ENCODE measurements around the gene INTS3. TPM values are rescaled to one million over a fixed set of nuclear protein-coding genes. Genes with fewer than 3 reads are reported as not detected.

INTS3 gene
- total and polyA plus RNA-seq, 10 of the 15 experiments (the other 5 are each of a cell fraction or from before 2014, with no cell fraction given), result 12.6 to 87.4 (median 30.8) TPM

GRCh38 chr1:153776845-153777370 is 49.1 kb downstream of the INTS3 start:
- Histone ChIP-seq H3K4me3 (no peak overlapping the region), H3K4me2 (ENCODE audit: control insufficient read depth, insufficient read depth) (no peak overlapping the region), H3K9ac (ENCODE audit: control insufficient read depth, insufficient read depth, low read length) (no peak overlapping the region), H3K79me2 (ENCODE audit: control insufficient read depth, insufficient read depth, low read length) (no peaks in the 10 kb centered on the region), H3K4me1 (ENCODE audit: control insufficient read depth, insufficient read depth, low read length) (peaks cover 3% of the 10 kb centered on the region), H3K27ac (ENCODE audit: control insufficient read depth, insufficient read depth) (no peak overlapping the region), H3K36me3 (ENCODE audit: control insufficient read depth in 2 of 2, insufficient read depth in 2 of 2, low read length in 1 of 2) (peaks cover 7 to 13% of the 10 kb centered on the region in 2 experiments), H2AFZ (ENCODE audit: control insufficient read depth, low read depth, low read length) (no peak overlapping the region), H4K20me1 (ENCODE audit: control insufficient read depth, insufficient read depth) (no peaks in the 10 kb centered on the region), H3K9me3 (replicated peaks; ENCODE audit: control insufficient read depth, insufficient read depth, low read length) (no peaks in the 10 kb centered on the region), H3K27me3 (replicated peaks in 1 of 2; ENCODE audit: control insufficient read depth in 2 of 2, insufficient read depth in 2 of 2, low read length in 1 of 2) (no peaks in the 10 kb centered on the region)
- ChIA-PET CTCF (no interaction called here), RAD21 (ENCODE audit: unreplicated experiment) (interaction anchor here (1.1 to 1.9 kb wide), 3 partner anchors 15 to 210 kb away, joined by 3 to 5 read pairs (median 4); no protein-coding TSS in a partner anchor), POLR2A (interaction anchor here (0.6 to 1.0 kb wide), 2 partner anchors 22 to 438 kb away, joined by 3 read pairs; no protein-coding TSS in a partner anchor), SMC1A (ENCODE audit: uncharacterized antibody, unreplicated experiment) (interaction anchor here (0.7 kb wide), 1 partner anchor 120 kb away, joined by 3 read pairs; no protein-coding TSS in a partner anchor)
- TF ChIP-seq CEBPB (IDR thresholded peaks at IDR 0.05; ENCODE audit: borderline replicate concordance in 1 of 2, low read depth in 2 of 2, low read length in 2 of 2), result no peak
- no peak for TF ChIP-seq MYB (IDR thresholded peaks at IDR 0.05; ENCODE audit: borderline replicate concordance, low read depth, low read length)
- TF ChIP-seq KDM1A (IDR thresholded peaks at IDR 0.05; ENCODE audit: borderline replicate concordance), result no peak
- WGBS (ENCODE audit: insufficient coverage, insufficient replicate concordance, low lambda C conversion rate, missing lambda C conversion rate), result 86% methylated on average over 10 of the region's 10 CpGs
- ATAC-seq, result no peak
- no peak for DNase-seq (ENCODE audit: low read depth, low spot score)
- in situ Hi-C loops (cut with MboI) (no loop called here), intact Hi-C loops (cut with micrococcal nuclease; ENCODE audit: unreplicated experiment) (no loop called here)
- FAIRE-seq, result no peak
- no TSS peak for BruUV-seq (replicated peaks)

DNA sequence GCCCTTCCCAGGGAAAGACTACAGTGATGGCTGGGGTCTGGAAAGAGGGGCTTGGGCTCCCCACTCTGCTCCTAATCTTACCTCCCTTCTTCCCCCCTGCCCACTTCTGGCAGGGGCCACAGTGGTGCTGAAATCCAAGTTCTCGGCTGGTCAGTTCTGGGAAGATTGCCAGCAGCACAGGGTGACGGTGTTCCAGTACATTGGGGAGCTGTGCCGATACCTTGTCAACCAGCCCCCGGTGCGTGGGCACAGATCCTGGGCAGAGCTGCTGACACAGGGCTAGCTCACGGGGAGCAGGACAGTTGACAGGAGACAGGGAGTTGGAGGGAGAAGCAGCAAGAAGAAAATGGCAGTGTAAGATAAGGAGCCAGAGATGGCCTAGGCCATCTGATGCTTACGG is 49.8 kb downstream of the INTS3 start:
- no peak overlapping the region for H3K4me3 ChIP-seq
- no peak overlapping the region for H3K9ac ChIP-seq (ENCODE audit: control insufficient read depth, insufficient read depth, low read length)
- in situ Hi-C loops (cut with MboI) (no loop called here), intact Hi-C loops (cut with micrococcal nuclease; ENCODE audit: unreplicated experiment) (no loop called here)
- ChIA-PET RAD21 (ENCODE audit: unreplicated experiment) (no interaction called here), SMC1A (ENCODE audit: uncharacterized antibody, unreplicated experiment) (no interaction called here), POLR2A (no interaction called here), CTCF (no interaction called here)
- peaks cover 2 to 9% of the 10 kb centered on the region in 2 experiments; a peak in 3 of 4 replicates for H3K36me3 ChIP-seq (ENCODE audit: control insufficient read depth in 2 of 2, insufficient read depth in 2 of 2, low read length in 1 of 2)
- no peaks in the 10 kb centered on the region for H3K27me3 ChIP-seq (replicated peaks in 1 of 2; ENCODE audit: control insufficient read depth in 2 of 2, insufficient read depth in 2 of 2, low read length in 1 of 2)
- DNase-seq (ENCODE audit: low read depth, low spot score) (no peak), FAIRE-seq (no peak), ATAC-seq (no peak)
- no TSS peak for BruUV-seq (replicated peaks)
- peaks cover 3% of the 10 kb centered on the region for H3K4me1 ChIP-seq (ENCODE audit: control insufficient read depth, insufficient read depth, low read length)
- no peak overlapping the region for H3K4me2 ChIP-seq (ENCODE audit: control insufficient read depth, insufficient read depth)
- no peak overlapping the region for H2AFZ ChIP-seq (ENCODE audit: control insufficient read depth, low read depth, low read length)
- H3K79me2 ChIP-seq (ENCODE audit: control insufficient read depth, insufficient read depth, low read length), result no peaks in the 10 kb centered on the region
- WGBS (ENCODE audit: insufficient coverage, insufficient replicate concordance, low lambda C conversion rate, missing lambda C conversion rate), result 90% methylated on average over 7 of the region's 7 CpGs
- no peaks in the 10 kb centered on the region for H3K9me3 ChIP-seq (replicated peaks; ENCODE audit: control insufficient read depth, insufficient read depth, low read length)
- no peaks in the 10 kb centered on the region for H4K20me1 ChIP-seq (ENCODE audit: control insufficient read depth, insufficient read depth)
- no peak overlapping the region for H3K27ac ChIP-seq (ENCODE audit: control insufficient read depth, insufficient read depth)
- TF ChIP-seq CBFB (IDR thresholded peaks at IDR 0.05; ENCODE audit: low read depth) (no peak), MXI1 (IDR thresholded peaks at IDR 0.05; ENCODE audit: low read depth, low read length) (no peak), ZNF24 (IDR thresholded peaks at IDR 0.05) (no peak), RBBP5 (conservative IDR thresholded peaks at IDR 0.05) (no peak), CEBPZ (IDR thresholded peaks at IDR 0.05; ENCODE audit: low read depth, low read length) (no peak), ZNF207 (IDR thresholded peaks at IDR 0.05; ENCODE audit: borderline replicate concordance) (no peak), PAX8 (IDR thresholded peaks at IDR 0.05) (no peak), MYB (IDR thresholded peaks at IDR 0.05; ENCODE audit: borderline replicate concordance, low read depth, low read length) (no peak), SMC3 (IDR thresholded peaks at IDR 0.05; ENCODE audit: borderline replicate concordance, low read length) (no peak)

Data from GM12878 (cell line).